Peyer's patch (tissue), 4 donors: ENCODE data around the gene UQCR11. TPM values are rescaled to one million over a fixed set of nuclear protein-coding genes. Genes with fewer than 3 reads are reported as not detected.

Experiments used
- DNase-seq, 3 donors: peaks; one replicate each; pipeline ENCODE4 v3.0.0-alpha.2; 2017 to 2019
- H3K27ac ChIP-seq, 4 donors: fragments of 200-600 bp; sonication (generic); one replicate each; pipeline ENCODE4 v1.5.1; 2016 to 2019
- H3K27me3 ChIP-seq, 2 donors: fragments of 200-600 bp; sonication (generic); one replicate each; pipeline ENCODE4 v1.5.1; 2019
- H3K36me3 ChIP-seq, 3 donors: fragments of 200-600 bp; sonication (generic); one replicate each; pipeline ENCODE4 v1.5.1; 2016 to 2019
- H3K4me1 ChIP-seq, 4 donors: fragments of 200-600 bp; sonication (generic); one replicate each; pipeline ENCODE4 v1.5.1; 2016 to 2019
- H3K4me3 ChIP-seq, 4 donors: fragments of 200-600 bp; sonication (generic); 1 replicate in 3 of 4; 2 replicates in 1 of 4; pipeline ENCODE4 v1.5.1; 2016 to 2019; ENCODE audit warnings: mild to moderate bottlenecking in 1 of 4
- H3K9me3 ChIP-seq, 4 donors: fragments of 200-600 bp; sonication (generic); one replicate each; pipeline ENCODE4 v1.5.1; 2016 to 2019; ENCODE audit warnings: mild to moderate bottlenecking in 1 of 4
- CTCF ChIP-seq, 6 experiments: fragments of 450-650 bp in 4 of 6; fragments of 200-600 bp in 2 of 6; sonication (generic) in 1 of 6; IDR thresholded peaks; one replicate each; pipeline ENCODE4 v1.5.1; 2017 to 2019; ENCODE audit warnings: antibody characterized with exemption in 6 of 6, mild to moderate bottlenecking in 3 of 6, moderate library complexity in 1 of 6
- POLR2A ChIP-seq, 2 donors: fragments of 450-650 bp; IDR thresholded peaks; one replicate each; pipeline ENCODE4 v1.5.1; 2017; ENCODE audit warnings: antibody characterized with exemption in 2 of 2, mild to moderate bottlenecking in 2 of 2, moderate library complexity in 2 of 2
- total RNA-seq, 4 donors: library from RNA; depleted of rRNA; stranded (reverse); fragments of >200 nt; gene quantifications; one replicate each; pipeline ENCODE4 v1.1.0, GENCODE V29; 2016

The UQCR11 gene
- total RNA-seq, 4 donors from 2014 or later: 59.8 to 122 (median 94.3) TPM

GRCh38 chr19:1582201-1582600 is 23.1 kb downstream of the UQCR11 start:
- TF ChIP-seq CTCF (IDR thresholded peaks at IDR 0.05) (no peak), POLR2A (IDR thresholded peaks at IDR 0.05) (no peak)
- Histone ChIP-seq H3K27ac (no peak overlapping the region), H3K9me3 (no peaks in the 10 kb centered on the region), H3K36me3 (peaks cover 0 to 67% (median 0%) of the 10 kb centered on the region in 3 donors), H3K27me3 (no peaks in the 10 kb centered on the region), H3K4me3 (no peak overlapping the region), H3K4me1 (no peaks in the 10 kb centered on the region)
- no peak for DNase-seq

GRCh38 chr19:1580957-1581356 is 24.3 kb downstream of the UQCR11 start:
- Histone ChIP-seq H3K27me3 (no peaks in the 10 kb centered on the region), H3K4me3 (no peak overlapping the region), H3K9me3 (no peaks in the 10 kb centered on the region), H3K27ac (no peak overlapping the region), H3K4me1 (no peaks in the 10 kb centered on the region), H3K36me3 (peaks cover 0 to 71% (median 0%) of the 10 kb centered on the region in 3 donors)
- TF ChIP-seq CTCF (IDR thresholded peaks at IDR 0.05): no peak
- no peak for TF ChIP-seq POLR2A (IDR thresholded peaks at IDR 0.05)
- no peak for DNase-seq

- TF ChIP-seq CTCF (IDR thresholded peaks at IDR 0.05) (no peak), POLR2A (IDR thresholded peaks at IDR 0.05) (no peak)
- Histone ChIP-seq H3K4me1 (no peaks in the 10 kb centered on the region), H3K27me3 (no peaks in the 10 kb centered on the region), H3K36me3 (peaks cover 0 to 71% (median 0%) of the 10 kb centered on the region in 3 donors), H3K9me3 (no peaks in the 10 kb centered on the region), H3K27ac (no peak overlapping the region), H3K4me3 (no peak overlapping the region)
- no peak for DNase-seq
These were observed 24.9 kb downstream of the UQCR11 start for GRCh38 chr19:1580382-1580781.

- Histone ChIP-seq H3K4me1 (no peaks in the 10 kb centered on the region), H3K4me3 (no peak overlapping the region), H3K36me3 (peaks cover 0 to 67% (median 0%) of the 10 kb centered on the region in 3 donors), H3K27me3 (no peaks in the 10 kb centered on the region), H3K9me3 (no peaks in the 10 kb centered on the region), H3K27ac (no peak overlapping the region)
- DNase-seq: no peak
- no peak for TF ChIP-seq CTCF (IDR thresholded peaks at IDR 0.05)
- TF ChIP-seq POLR2A (IDR thresholded peaks at IDR 0.05): no peak
These were observed 26.0 kb downstream of the UQCR11 start for GRCh38 chr19:1579222-1579621.

GRCh38 chr19:1577929-1578618 is 27.2 kb downstream of the UQCR11 start:
- H3K27me3 ChIP-seq: no peaks in the 10 kb centered on the region
- no peaks in the 10 kb centered on the region for H3K4me1 ChIP-seq
- peaks cover 0 to 58% (median 0%) of the 10 kb centered on the region in 3 donors for H3K36me3 ChIP-seq
- no peak overlapping the region for H3K27ac ChIP-seq
- no peak for TF ChIP-seq POLR2A (IDR thresholded peaks at IDR 0.05)
- TF ChIP-seq CTCF (IDR thresholded peaks at IDR 0.05): no peak
- no peak overlapping the region for H3K4me3 ChIP-seq
- DNase-seq: no peak
- H3K9me3 ChIP-seq: no peaks in the 10 kb centered on the region
